ENCODE measurements around the gene ZFYVE27. TPM values are rescaled to one million over a fixed set of nuclear protein-coding genes. Genes with fewer than 3 reads are reported as not detected.

ZFYVE27 gene
- total RNA-seq, 4 donors from 2014 or later, result 61.1 to 121 (median 89.3) TPM

- Histone ChIP-seq H3K4me1 (peaks cover 0 to 11% (median 2%) of the 10 kb centered on the region in 4 donors), H3K27ac (no peak overlapping the region)
- DNase-seq, result no peak
These were observed 28.8 kb upstream of the ZFYVE27 start for GRCh38 chr10:97708167-97708566.

GRCh38 chr10:97708976-97709946 lies 27.7 kb upstream of the ZFYVE27 start:
- H3K4me1 ChIP-seq, result peaks cover 0 to 14% (median 6%) of the 10 kb centered on the region in 4 donors
- H3K4me3 ChIP-seq, result no peak overlapping the region
- no peaks in the 10 kb centered on the region for H3K27me3 ChIP-seq
- peak overlapping the region in 2 of 4 donors; percentile 26 to 33 for H3K27ac ChIP-seq
- no peaks in the 10 kb centered on the region for H3K36me3 ChIP-seq
- TF ChIP-seq POLR2A (IDR thresholded peaks at IDR 0.05), result no peak
- peak in 5 of 6 experiments; percentile 24 to 72 (median 65) for TF ChIP-seq CTCF (IDR thresholded peaks at IDR 0.05)
- DNase-seq, result peak; percentile 40 to 88 (median 65)
- H3K9me3 ChIP-seq, result no peaks in the 10 kb centered on the region

More at GRCh38 chr10:97708167-97708566, 28.8 kb upstream of the ZFYVE27 start:
- H3K4me3 ChIP-seq, result no peak overlapping the region
- H3K27me3 ChIP-seq, result no peaks in the 10 kb centered on the region
- H3K36me3 ChIP-seq, result no peaks in the 10 kb centered on the region
- H3K9me3 ChIP-seq, result no peaks in the 10 kb centered on the region
- TF ChIP-seq POLR2A (IDR thresholded peaks at IDR 0.05) (no peak), CTCF (IDR thresholded peaks at IDR 0.05) (no peak)

- Histone ChIP-seq H3K4me1 (peaks cover 0 to 15% (median 7%) of the 10 kb centered on the region in 4 donors), H3K27ac (peak overlapping the region in 2 of 4 donors; percentile 10 to 84)
- DNase-seq, result no peak
These were observed 25.0 kb upstream of the ZFYVE27 start for GRCh38 chr10:97711640-97712572.

GRCh38 chr10:97713339-97713825 lies 23.5 kb upstream of the ZFYVE27 start, which contains the start of gene MARVELD1:
Gene MARVELD1 (plus strand): TSS chr10:97713730. CDS start chr10:97713877, 147 bp downstream.
- Histone ChIP-seq H3K36me3 (no peaks in the 10 kb centered on the region), H3K27me3 (no peaks in the 10 kb centered on the region), H3K4me3 (peak within 1 kb of the TSS; percentile 56 to 75 (median 63)), H3K9me3 (no peaks in the 10 kb centered on the region), H3K4me1 (peaks cover 0 to 24% (median 10%) of the 10 kb centered on the region in 4 donors), H3K27ac (peak within 1 kb of the TSS; percentile 76 to 92 (median 80))
- DNase-seq, result peak in 2 of 3 donors; percentile 69 to 70
- TF ChIP-seq CTCF (IDR thresholded peaks at IDR 0.05) (no peak), POLR2A (IDR thresholded peaks at IDR 0.05) (no peak)

More at GRCh38 chr10:97711640-97712572, 25.0 kb upstream of the ZFYVE27 start:
- no peak overlapping the region for H3K4me3 ChIP-seq
- H3K27me3 ChIP-seq, result no peaks in the 10 kb centered on the region
- no peaks in the 10 kb centered on the region for H3K9me3 ChIP-seq
- TF ChIP-seq POLR2A (IDR thresholded peaks at IDR 0.05) (no peak), CTCF (IDR thresholded peaks at IDR 0.05) (no peak)
- H3K36me3 ChIP-seq, result no peaks in the 10 kb centered on the region

Measured in Peyer's patch (tissue), 4 donors.